WTC11 (cell line): ENCODE results near the gene UNKL. TPM values are rescaled to one million over a fixed set of nuclear protein-coding genes. Genes with fewer than 3 reads are reported as not detected.
A peak's percentile ranks its signal among the peaks of the same experiment; 100 is the strongest.

Source experiments
- ATAC-seq: fragments of 200-7000 bp; cut with Tn5 transposase; 2 replicates; pipeline ENCODE4 v1.10.0; 2021; ENCODE audit warnings: mild to moderate bottlenecking, moderate library complexity
- CTCF ChIA-PET: fragments of 300-600 bp; sonication (Branson Sonifier 250); formaldehyde crosslinking; loops from one replicate; lab custom pipeline; 2021; ENCODE audit warnings: antibody characterized with exemption; lab: Charles Lee
- POLR2A ChIA-PET: fragments of 350-600 bp; sonication (Branson Sonifier 250); formaldehyde crosslinking; loops from one replicate; lab custom pipeline; 2021; ENCODE audit warnings: antibody characterized with exemption; lab: Charles Lee
- DNase-seq: peaks from one replicate; pipeline ENCODE4 v3.0.0; 2021; ENCODE audit warnings: low spot score
- H3K27ac Mint-ChIP-seq: 2 replicates; pipeline ENCODE4 v1.8.0; 2021; ENCODE audit warnings: mixed read lengths
- H3K27me3 Mint-ChIP-seq: 2 replicates; pipeline ENCODE4 v1.8.0; 2021; ENCODE audit warnings: low read depth, mild to moderate bottlenecking, moderate library complexity, mixed read lengths
- H3K36me3 Mint-ChIP-seq: 2 replicates; pipeline ENCODE4 v1.8.0; 2021; ENCODE audit warnings: mixed read lengths
- H3K4me1 Mint-ChIP-seq: 2 replicates; pipeline ENCODE4 v1.8.0; 2022; ENCODE audit warnings: mixed read lengths
- H3K4me3 Mint-ChIP-seq: 2 replicates; pipeline ENCODE4 v1.8.0; 2021; ENCODE audit warnings: mild to moderate bottlenecking, moderate library complexity, mixed read lengths
- H3K9me3 Mint-ChIP-seq: 2 replicates; pipeline ENCODE4 v1.8.0; 2021; ENCODE audit warnings: mixed read lengths
- ETV6 ChIP-seq: sonication (generic); formaldehyde crosslinking; IDR thresholded peaks from 2 replicates; pipeline ENCODE4 v1.8.1; 2022; ENCODE audit warnings: mild to moderate bottlenecking, missing genetic modification reagents
- GRHL2 ChIP-seq: fragments of 250-450 bp; sonication (Bioruptor Pico); IDR thresholded peaks from 2 replicates; pipeline ENCODE4 v1.8.0; 2022; ENCODE audit warnings: mild to moderate bottlenecking, moderate library complexity; ENCODE audit not compliant: insufficient replicate concordance, severe bottlenecking
- HMGA2 ChIP-seq: fragments of 250-450 bp; sonication (Bioruptor Pico); IDR thresholded peaks from 2 replicates; pipeline ENCODE4 v1.4.0; 2021; ENCODE audit warnings: mild to moderate bottlenecking, moderate library complexity
- KAT7 ChIP-seq: sonication (generic); formaldehyde crosslinking; IDR thresholded peaks from 2 replicates; pipeline ENCODE4 v1.8.1; 2023; ENCODE audit warnings: missing genetic modification reagents, mild to moderate bottlenecking, borderline replicate concordance
- MXD4 ChIP-seq: fragments of 250-450 bp; sonication (Bioruptor Pico); IDR thresholded peaks from 2 replicates; pipeline ENCODE4 v1.8.0; 2021; ENCODE audit warnings: mild to moderate bottlenecking, moderate library complexity, borderline replicate concordance
- RELA ChIP-seq: sonication (generic); formaldehyde crosslinking; IDR thresholded peaks from 2 replicates; pipeline ENCODE4 v1.8.1; 2022; ENCODE audit warnings: missing genetic modification reagents, mild to moderate bottlenecking, borderline replicate concordance
- SOX15 ChIP-seq: fragments of 250-450 bp; sonication (Bioruptor Pico); IDR thresholded peaks from 2 replicates; pipeline ENCODE4 v1.9.0; 2021; ENCODE audit warnings: mild to moderate bottlenecking
- ZNF121 ChIP-seq: sonication (generic); formaldehyde crosslinking; IDR thresholded peaks from 2 replicates; pipeline ENCODE4 v1.8.0; 2023; ENCODE audit warnings: missing genetic modification reagents
- ZNF138 ChIP-seq: sonication (generic); formaldehyde crosslinking; conservative IDR thresholded peaks from 2 replicates; pipeline ENCODE4 v1.8.1; 2022; ENCODE audit warnings: mild to moderate bottlenecking, moderate library complexity, missing genetic modification reagents
- ZNF219 ChIP-seq: sonication (generic); formaldehyde crosslinking; IDR thresholded peaks from 2 replicates; pipeline ENCODE4 v1.8.0; 2023; ENCODE audit warnings: missing genetic modification reagents, mild to moderate bottlenecking, borderline replicate concordance
- total RNA-seq: library from RNA; stranded (reverse); gene quantifications from 3 replicates; pipeline ENCODE4 v1.2.3, GENCODE V29; 2021
- TF ChIP-seq, protein P1 (sequence below): sonication (generic); formaldehyde crosslinking; IDR thresholded peaks from 2 replicates; pipeline ENCODE4 v1.8.1; 2023; ENCODE audit warnings: mild to moderate bottlenecking, missing genetic modification reagents
- TF ChIP-seq, protein P2 (sequence below): sonication (generic); formaldehyde crosslinking; IDR thresholded peaks from 2 replicates; pipeline ENCODE4 v1.8.1; 2023; ENCODE audit warnings: mild to moderate bottlenecking, missing genetic modification reagents, moderate library complexity
- TF ChIP-seq, protein P3 (sequence below): fragments of 250-450 bp; sonication (Bioruptor Pico); conservative IDR thresholded peaks from 2 replicates; pipeline ENCODE4 v1.9.0; 2021; ENCODE audit warnings: mild to moderate bottlenecking
- TF ChIP-seq, protein P4 (sequence below): sonication (generic); formaldehyde crosslinking; conservative IDR thresholded peaks from 2 replicates; pipeline ENCODE4 v1.8.1; 2023; ENCODE audit warnings: mild to moderate bottlenecking, low read depth, missing genetic modification reagents, moderate library complexity
- TF ChIP-seq, protein P5 (sequence below): fragments of 250-450 bp; sonication (Bioruptor Pico); IDR thresholded peaks from 2 replicates; pipeline ENCODE4 v1.9.0; 2021; ENCODE audit warnings: mild to moderate bottlenecking
- TF ChIP-seq, protein P6 (sequence below): sonication (generic); formaldehyde crosslinking; IDR thresholded peaks from 2 replicates; pipeline ENCODE4 v1.8.1; 2023; ENCODE audit warnings: mild to moderate bottlenecking, moderate library complexity, missing genetic modification reagents
- TF ChIP-seq, protein P7 (sequence below): sonication (generic); formaldehyde crosslinking; IDR thresholded peaks from 2 replicates; pipeline ENCODE4 v1.8.0; 2023; ENCODE audit warnings: mild to moderate bottlenecking, missing genetic modification reagents
- TF ChIP-seq, protein P8 (sequence below): sonication (generic); formaldehyde crosslinking; conservative IDR thresholded peaks from 2 replicates; pipeline ENCODE4 v1.8.1; 2022; ENCODE audit warnings: mild to moderate bottlenecking, missing genetic modification reagents

Gene UNKL
- total RNA-seq, 1 experiment from 2014 or later = 53.3 TPM

DNA sequence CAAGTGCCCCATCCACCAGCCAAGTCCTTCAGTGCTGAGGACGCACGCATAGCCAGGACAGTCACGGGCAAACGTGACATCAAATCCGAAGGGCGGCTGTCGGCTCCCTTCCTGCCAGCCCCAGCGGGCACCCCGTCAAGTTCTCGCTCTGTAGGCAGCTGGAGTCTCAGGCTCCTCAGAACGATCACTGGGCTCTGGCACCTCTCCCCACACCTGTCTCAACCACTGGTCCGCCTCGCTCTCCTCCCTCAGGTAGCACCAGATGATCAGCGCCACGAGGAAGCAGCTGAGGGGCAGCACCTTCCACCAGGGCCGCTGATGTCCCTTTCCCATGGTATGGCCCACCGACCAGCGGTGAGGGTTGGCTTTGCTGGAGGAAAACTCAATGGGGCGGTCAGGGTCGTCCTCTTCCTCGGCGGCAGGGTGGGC is 5.6 kb upstream of the UNKL start:
- ChIA-PET POLR2A (interaction anchor here (0.6 to 1.1 kb wide), 7 partner anchors 9 to 545 kb away, joined by 3 to 5 read pairs (median 3); partner anchors contain the start of gene JPT2), CTCF (interaction anchor here (1.0 to 2.2 kb wide), 10 partner anchors 9 to 362 kb away, joined by 3 to 9 read pairs (median 6); partner anchors contain the start of genes CCDC154, MAPK8IP3, NUBP2 and SPSB3)
- Mint-ChIP-seq H3K4me3 (peak overlapping the region; percentile 95), H3K9me3 (no peaks in the 10 kb centered on the region), H3K36me3 (no peaks in the 10 kb centered on the region), H3K27me3 (no peaks in the 10 kb centered on the region; the same call in 1 of the 2 replicates), H3K4me1 (peaks cover 7% of the 10 kb centered on the region; the same call in 1 of the 2 replicates), H3K27ac (peak overlapping the region; percentile 65)
- DNase-seq (no peak), ATAC-seq (peak; percentile 5; the same call in 1 of the 2 replicates)
- TF ChIP-seq KAT7 (CRISPR knock-in tag) = 0 out of 2 replicates have a peak, but pooled peaks have one; percentile 57
- TF ChIP-seq ETV6 = no peak
- TF ChIP-seq, protein P1, sequence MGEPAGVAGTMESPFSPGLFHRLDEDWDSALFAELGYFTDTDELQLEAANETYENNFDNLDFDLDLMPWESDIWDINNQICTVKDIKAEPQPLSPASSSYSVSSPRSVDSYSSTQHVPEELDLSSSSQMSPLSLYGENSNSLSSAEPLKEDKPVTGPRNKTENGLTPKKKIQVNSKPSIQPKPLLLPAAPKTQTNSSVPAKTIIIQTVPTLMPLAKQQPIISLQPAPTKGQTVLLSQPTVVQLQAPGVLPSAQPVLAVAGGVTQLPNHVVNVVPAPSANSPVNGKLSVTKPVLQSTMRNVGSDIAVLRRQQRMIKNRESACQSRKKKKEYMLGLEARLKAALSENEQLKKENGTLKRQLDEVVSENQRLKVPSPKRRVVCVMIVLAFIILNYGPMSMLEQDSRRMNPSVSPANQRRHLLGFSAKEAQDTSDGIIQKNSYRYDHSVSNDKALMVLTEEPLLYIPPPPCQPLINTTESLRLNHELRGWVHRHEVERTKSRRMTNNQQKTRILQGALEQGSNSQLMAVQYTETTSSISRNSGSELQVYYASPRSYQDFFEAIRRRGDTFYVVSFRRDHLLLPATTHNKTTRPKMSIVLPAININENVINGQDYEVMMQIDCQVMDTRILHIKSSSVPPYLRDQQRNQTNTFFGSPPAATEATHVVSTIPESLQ = no peak
- TF ChIP-seq, protein P2, sequence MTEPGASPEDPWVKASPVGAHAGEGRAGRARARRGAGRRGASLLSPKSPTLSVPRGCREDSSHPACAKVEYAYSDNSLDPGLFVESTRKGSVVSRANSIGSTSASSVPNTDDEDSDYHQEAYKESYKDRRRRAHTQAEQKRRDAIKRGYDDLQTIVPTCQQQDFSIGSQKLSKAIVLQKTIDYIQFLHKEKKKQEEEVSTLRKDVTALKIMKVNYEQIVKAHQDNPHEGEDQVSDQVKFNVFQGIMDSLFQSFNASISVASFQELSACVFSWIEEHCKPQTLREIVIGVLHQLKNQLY (CRISPR knock-in tag) = no peak
- no peak for TF ChIP-seq MXD4 (CRISPR knock-in tag)
- TF ChIP-seq, protein P3, sequence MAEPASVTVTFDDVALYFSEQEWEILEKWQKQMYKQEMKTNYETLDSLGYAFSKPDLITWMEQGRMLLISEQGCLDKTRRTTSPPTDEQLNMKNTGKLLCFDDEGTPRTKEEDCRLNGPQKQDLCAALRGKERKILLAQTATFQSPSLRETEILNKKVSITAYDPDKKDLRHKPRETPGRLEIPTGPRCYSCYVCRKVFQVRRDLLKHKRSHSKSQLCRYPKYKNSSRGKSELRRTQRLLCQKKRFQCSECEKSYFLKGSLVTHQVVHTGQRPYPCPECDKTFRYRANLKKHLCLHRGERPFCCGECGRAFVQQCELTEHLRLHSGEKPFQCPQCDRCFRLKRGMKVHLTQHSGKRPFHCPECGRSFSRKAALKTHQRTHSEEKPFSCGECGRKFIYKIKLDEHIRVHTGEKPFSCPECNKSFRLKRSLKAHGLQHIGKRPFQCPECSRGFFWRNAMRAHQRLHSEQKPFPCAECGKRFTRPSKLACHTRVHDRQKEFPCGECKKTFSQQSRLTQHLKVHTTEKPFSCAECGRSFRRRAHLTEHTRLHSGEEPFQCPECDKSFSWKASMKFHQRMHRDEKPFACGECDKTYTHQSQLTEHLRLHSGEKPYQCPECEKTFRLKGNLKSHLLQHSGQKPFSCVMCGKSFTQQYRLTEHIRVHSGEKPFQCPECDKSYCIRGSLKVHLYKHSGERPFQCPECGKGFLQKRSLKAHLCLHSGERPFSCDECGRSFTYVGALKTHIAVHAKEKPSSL = no peak
- TF ChIP-seq ZNF219 = 0 out of 2 replicates have a peak, but pooled peaks have one; percentile 71

DNA sequence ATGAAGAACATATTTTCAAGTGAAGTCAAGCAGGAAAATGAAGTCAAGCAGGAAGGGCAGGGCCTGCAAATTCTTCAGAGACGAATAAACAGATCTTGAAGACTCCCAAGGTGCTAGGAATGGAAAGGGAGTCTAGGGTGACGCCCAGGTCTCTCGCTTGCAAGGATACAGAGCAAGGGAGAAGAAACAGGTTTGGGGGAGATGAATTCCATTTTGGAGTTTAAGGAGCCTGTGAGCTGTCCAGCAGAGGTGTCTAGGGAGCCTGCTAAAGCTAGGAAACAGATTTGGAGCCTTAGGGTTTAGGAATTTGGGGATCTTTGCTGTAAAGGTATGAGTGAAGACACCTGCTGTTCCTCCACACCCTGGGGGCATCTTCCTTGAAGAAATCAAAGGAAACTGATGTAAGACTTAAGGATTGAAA is 2.0 kb upstream of the UNKL start:
- H3K4me3 Mint-ChIP-seq = no peak overlapping the region
- no peak overlapping the region; the same call in 1 of the 2 replicates for H3K27ac Mint-ChIP-seq
- ChIA-PET CTCF (no interaction called here), POLR2A (interaction anchor here (0.6 kb wide), 1 partner anchor 336 kb away, joined by 3 read pairs; no protein-coding TSS in a partner anchor)
- H3K36me3 Mint-ChIP-seq = no peaks in the 10 kb centered on the region
- TF ChIP-seq GRHL2 (CRISPR knock-in tag) = no peak
- TF ChIP-seq, protein P4, sequence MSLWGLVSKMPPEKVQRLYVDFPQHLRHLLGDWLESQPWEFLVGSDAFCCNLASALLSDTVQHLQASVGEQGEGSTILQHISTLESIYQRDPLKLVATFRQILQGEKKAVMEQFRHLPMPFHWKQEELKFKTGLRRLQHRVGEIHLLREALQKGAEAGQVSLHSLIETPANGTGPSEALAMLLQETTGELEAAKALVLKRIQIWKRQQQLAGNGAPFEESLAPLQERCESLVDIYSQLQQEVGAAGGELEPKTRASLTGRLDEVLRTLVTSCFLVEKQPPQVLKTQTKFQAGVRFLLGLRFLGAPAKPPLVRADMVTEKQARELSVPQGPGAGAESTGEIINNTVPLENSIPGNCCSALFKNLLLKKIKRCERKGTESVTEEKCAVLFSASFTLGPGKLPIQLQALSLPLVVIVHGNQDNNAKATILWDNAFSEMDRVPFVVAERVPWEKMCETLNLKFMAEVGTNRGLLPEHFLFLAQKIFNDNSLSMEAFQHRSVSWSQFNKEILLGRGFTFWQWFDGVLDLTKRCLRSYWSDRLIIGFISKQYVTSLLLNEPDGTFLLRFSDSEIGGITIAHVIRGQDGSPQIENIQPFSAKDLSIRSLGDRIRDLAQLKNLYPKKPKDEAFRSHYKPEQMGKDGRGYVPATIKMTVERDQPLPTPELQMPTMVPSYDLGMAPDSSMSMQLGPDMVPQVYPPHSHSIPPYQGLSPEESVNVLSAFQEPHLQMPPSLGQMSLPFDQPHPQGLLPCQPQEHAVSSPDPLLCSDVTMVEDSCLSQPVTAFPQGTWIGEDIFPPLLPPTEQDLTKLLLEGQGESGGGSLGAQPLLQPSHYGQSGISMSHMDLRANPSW (CRISPR knock-in tag) = no peak
- no peak for TF ChIP-seq SOX15 (CRISPR knock-in tag)
- TF ChIP-seq, protein P1 = no peak
- TF ChIP-seq, protein P5, sequence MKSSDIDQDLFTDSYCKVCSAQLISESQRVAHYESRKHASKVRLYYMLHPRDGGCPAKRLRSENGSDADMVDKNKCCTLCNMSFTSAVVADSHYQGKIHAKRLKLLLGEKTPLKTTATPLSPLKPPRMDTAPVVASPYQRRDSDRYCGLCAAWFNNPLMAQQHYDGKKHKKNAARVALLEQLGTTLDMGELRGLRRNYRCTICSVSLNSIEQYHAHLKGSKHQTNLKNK (CRISPR knock-in tag) = no peak
- no peak for TF ChIP-seq HMGA2 (CRISPR knock-in tag)
- TF ChIP-seq, protein P6, sequence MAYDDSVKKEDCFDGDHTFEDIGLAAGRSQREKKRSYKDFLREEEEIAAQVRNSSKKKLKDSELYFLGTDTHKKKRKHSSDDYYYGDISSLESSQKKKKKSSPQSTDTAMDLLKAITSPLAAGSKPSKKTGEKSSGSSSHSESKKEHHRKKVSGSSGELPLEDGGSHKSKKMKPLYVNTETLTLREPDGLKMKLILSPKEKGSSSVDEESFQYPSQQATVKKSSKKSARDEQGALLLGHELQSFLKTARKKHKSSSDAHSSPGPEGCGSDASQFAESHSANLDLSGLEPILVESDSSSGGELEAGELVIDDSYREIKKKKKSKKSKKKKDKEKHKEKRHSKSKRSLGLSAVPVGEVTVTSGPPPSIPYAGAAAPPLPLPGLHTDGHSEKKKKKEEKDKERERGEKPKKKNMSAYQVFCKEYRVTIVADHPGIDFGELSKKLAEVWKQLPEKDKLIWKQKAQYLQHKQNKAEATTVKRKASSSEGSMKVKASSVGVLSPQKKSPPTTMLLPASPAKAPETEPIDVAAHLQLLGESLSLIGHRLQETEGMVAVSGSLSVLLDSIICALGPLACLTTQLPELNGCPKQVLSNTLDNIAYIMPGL (CRISPR knock-in tag) = no peak
- TF ChIP-seq, protein P7, sequence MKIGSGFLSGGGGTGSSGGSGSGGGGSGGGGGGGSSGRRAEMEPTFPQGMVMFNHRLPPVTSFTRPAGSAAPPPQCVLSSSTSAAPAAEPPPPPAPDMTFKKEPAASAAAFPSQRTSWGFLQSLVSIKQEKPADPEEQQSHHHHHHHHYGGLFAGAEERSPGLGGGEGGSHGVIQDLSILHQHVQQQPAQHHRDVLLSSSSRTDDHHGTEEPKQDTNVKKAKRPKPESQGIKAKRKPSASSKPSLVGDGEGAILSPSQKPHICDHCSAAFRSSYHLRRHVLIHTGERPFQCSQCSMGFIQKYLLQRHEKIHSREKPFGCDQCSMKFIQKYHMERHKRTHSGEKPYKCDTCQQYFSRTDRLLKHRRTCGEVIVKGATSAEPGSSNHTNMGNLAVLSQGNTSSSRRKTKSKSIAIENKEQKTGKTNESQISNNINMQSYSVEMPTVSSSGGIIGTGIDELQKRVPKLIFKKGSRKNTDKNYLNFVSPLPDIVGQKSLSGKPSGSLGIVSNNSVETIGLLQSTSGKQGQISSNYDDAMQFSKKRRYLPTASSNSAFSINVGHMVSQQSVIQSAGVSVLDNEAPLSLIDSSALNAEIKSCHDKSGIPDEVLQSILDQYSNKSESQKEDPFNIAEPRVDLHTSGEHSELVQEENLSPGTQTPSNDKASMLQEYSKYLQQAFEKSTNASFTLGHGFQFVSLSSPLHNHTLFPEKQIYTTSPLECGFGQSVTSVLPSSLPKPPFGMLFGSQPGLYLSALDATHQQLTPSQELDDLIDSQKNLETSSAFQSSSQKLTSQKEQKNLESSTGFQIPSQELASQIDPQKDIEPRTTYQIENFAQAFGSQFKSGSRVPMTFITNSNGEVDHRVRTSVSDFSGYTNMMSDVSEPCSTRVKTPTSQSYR (CRISPR knock-in tag) = no peak
- no peak for TF ChIP-seq MXD4 (CRISPR knock-in tag)
- TF ChIP-seq, protein P8, sequence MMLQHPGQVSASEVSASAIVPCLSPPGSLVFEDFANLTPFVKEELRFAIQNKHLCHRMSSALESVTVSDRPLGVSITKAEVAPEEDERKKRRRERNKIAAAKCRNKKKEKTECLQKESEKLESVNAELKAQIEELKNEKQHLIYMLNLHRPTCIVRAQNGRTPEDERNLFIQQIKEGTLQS (CRISPR knock-in tag) = no peak
- no peak for TF ChIP-seq RELA (CRISPR knock-in tag)
- TF ChIP-seq ZNF121 (CRISPR knock-in tag) = no peak
- no peak for TF ChIP-seq ZNF138 (CRISPR knock-in tag)
- H3K9me3 Mint-ChIP-seq = no peaks in the 10 kb centered on the region
- H3K27me3 Mint-ChIP-seq = no peaks in the 10 kb centered on the region; the same call in 1 of the 2 replicates
- ATAC-seq (no peak), DNase-seq (no peak)
- H3K4me1 Mint-ChIP-seq = peaks cover 9% of the 10 kb centered on the region; the same call in 1 of the 2 replicates
